HG03060 (cell line): ENCODE results near the gene ANAPC7.
"Not testable (repeated sequence)": the region's sequence is repeated elsewhere in the genome, so short reads cannot be mapped to it uniquely, and the experiment has no call there.

Experiments used
- ATAC-seq: cut with Tn5 transposase; IDR thresholded peaks from one replicate; pipeline ENCODE4 v1.9.1; 2021; ENCODE audit warnings: low read depth, moderate number of reproducible peaks; ENCODE audit not compliant: unreplicated experiment

Gene ANAPC7

GRCh38 chr12:110378131-110378790 is 25.2 kb downstream of the ANAPC7 start:
- not testable (repeated sequence) for ATAC-seq

GRCh38 chr12:110373962-110374611 is 29.4 kb downstream of the ANAPC7 start:
- ATAC-seq = no peak

DNA sequence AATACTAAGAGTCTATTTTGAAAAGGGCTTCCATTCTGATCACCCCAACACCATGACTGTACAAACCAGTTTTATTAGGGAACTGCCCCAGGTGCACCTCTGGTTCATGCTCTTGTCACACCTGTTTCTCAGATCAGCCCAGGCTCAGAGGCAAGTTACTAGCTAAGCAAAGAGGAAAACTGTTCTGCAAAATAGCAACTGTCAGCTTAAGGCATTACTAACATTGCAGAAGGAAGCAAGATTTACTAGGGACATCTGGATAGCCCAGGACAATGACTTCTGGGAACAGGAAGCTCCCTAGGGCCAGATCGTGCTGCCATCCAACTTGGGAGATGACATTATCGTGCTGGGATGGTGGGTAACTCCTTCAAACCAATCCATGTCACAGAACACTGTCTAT is 30.1 kb downstream of the ANAPC7 start:
- no peak for ATAC-seq

DNA sequence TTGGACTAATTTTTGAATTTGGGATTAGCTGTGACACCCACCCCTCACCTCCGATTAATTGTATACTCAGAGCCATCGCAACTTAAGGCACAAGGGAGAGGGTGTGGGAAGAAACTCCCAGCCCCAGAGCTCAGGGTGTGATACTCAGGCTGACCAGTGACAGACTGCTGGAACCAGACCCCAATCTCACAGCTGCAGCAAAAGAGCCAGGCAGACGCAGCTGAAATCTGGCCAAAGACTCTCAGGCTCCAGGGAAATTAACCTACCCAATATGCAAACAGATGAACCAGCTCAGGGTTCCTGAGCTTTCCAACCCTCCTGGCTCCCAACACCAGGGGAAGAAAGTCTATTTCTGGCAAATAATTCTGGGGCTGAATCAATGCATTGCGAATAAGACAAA is 30.5 kb downstream of the ANAPC7 start:
- ATAC-seq = no peak

DNA sequence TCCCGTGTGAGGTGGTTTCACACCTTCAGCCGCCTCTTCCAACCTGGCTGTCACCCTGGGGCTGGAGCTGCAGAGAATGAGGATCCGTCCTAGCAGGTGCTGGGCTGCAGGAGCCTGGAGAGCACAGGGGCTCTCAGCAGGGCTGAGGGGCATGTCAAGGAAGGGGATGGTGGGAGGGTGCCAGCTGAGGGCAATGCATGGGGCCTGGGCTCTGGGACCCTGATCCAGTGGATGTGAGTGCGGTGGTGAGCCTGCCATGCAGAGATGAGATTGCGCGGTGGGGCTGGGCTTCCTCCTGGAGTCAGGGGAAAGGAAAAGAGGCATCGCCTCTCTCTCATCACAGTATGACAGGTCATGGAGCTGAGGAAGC is 31.5 kb downstream of the ANAPC7 start:
- ATAC-seq = no peak

- peak; percentile 56 for ATAC-seq
Observed at GRCh38 chr12:110371408-110372055, 32.0 kb downstream of the ANAPC7 start.

DNA sequence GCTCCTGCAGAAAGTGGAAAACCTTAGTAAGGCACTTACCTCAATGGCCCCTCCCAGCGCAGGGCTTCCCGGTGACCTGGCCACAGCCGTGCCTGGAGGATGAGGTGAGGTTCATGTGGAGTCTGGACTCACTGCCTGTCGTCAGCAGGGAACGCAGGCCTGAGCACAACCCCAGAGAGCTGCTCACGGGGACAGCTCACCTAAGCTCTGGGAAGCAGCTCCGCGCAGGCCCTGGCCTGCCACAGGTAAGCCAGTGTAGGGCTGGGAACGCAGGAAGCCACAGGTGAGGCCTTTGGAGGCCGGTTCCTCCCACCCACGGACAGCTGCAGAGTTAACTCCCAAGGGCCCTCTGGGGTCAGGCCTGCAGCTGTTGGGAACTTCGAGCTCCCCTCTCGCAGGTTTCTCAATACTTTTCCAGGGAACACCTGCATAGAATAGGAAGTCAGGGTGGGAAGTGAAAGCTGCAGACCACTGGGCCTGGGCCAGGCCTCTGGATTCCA is 32.7 kb downstream of the ANAPC7 start:
- ATAC-seq = no peak

GRCh38 chr12:110369992-110370391 is 33.5 kb downstream of the ANAPC7 start:
- no peak for ATAC-seq

DNA sequence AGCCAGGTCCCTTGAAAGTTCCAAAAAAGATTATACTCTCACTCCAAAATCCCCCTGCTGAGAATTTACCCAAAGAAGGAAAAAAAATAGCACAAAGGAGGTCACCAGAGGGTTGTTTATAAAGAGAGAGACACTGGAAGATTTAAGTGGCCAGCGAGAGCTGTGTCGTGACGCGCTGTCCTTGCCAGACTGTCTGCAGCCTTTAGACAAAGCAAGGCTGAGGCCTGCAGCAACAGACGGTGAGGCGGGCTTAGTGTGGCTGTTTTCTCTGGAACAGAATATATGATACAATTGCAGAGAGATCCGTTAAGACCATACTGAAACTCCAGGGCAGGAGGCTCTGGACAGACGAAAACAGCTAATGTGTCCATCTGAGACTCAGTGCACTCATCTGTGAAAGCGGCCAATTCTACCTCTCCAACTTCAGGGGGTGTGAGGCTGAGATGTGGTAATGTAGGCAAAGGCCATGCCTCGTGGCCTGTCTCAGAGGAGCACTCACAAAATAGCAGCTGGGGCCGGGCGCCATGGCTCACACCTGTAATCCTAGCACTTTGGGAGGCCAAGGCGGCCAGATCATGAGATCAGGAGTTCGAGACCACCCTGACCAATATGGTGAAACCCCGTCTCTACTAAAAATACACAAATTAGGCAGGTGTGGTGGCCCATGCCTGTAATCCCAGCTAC is 36.2 kb downstream of the ANAPC7 start:
- no peak for ATAC-seq

DNA sequence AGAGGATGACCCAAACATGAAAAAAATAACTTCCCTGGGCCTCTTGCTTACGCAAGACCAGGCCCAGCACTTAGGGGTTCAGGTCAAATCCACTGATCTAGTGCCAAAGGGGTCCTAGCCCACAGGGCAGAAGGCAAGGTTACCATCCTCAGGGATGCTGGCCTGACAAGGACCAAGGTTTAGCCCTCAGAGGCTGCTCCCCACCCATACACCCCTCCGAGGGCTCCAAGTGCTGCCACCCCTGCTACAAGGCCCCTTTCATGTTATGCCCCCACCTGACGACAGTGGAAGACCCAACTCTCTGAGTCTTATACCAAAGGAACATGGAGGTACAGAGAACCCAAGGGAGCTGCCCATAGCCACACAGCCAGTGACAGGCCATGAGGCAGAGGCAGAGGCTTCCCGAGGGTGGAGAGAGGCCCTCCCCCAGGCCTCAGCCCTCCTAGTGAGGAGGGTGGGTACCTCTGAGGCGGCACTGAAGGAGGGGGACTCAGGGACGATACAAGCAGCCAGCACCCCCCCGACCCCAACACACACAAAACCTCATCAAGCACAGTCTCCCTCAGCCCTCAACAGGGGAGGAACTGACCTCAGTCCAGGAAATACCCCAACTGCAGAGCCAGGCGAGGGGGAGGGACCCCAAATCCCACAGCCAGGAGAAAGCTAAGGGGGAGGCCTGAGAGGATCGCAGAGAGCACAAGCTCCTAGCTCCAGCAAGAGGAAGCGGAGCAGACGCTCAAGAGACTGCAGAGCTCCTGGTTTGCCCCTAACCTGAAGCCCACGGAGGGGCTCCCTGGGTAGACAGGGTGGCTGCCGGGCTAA is 37.0 kb downstream of the ANAPC7 start:
- ATAC-seq = no peak

DNA sequence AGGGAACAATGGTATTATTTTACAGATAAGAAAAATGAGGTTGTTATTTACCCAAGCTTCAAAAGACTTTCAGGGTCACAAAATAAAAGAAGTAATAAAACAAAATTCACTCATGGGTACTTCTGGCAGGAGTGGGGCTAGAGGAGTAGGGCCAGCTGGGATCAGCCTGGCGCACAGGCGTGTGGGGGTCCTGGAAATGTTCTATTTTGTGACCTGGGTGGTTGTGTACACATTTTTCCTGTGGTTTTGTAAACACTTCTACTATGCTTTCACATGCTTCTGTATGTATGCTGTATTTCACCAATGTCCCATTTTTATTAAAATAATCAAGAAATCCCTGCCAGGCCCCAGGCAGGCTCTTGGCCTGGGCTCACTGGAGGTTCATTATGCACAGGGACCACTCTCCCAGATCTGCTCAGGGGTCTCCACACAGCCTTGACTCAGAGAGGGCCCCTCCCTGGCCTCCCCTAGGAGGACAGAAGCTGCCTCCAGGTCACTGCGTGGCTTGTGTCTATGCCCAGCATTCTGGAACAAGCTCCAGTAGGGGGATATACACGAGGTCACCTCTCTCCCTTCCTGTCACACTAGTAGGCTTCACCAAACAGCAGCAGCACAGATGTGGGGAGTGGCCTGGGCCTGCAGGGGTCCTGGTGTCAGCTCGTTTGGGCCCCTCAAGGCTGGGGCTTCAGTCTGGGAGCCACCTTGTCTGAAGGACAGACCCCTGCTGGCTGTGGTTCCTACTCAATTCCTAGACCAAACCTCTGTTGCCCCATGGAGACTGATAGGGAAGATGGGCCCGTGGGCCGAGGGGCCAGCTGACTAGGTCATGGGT is 37.8 kb downstream of the ANAPC7 start:
- ATAC-seq = no peak

DNA sequence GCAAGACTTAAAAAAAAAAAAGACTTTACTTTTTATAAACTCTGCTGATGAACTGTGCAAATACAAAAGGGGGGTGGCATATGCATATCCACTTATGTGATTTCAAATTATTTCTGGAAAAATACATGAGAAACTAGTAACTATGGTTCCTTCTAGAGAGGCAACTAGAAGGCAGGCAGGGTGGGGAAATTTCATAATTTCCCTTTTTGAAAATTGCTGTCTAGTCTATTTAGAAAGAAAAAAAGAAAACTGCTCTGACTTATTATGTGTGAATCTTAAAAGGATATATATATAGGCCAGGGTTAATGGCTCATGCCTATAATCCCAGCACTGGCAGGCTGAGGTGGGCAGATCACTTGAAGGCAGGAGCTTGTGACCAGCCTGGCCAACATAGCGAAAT is 42.3 kb downstream of the ANAPC7 start:
- ATAC-seq = no peak

- ATAC-seq = not testable (repeated sequence)
Observed at GRCh38 chr12:110358384-110359097, 45.0 kb downstream of the ANAPC7 start.

GRCh38 chr12:110355073-110355472 is 48.4 kb downstream of the ANAPC7 start:
- no peak for ATAC-seq

DNA sequence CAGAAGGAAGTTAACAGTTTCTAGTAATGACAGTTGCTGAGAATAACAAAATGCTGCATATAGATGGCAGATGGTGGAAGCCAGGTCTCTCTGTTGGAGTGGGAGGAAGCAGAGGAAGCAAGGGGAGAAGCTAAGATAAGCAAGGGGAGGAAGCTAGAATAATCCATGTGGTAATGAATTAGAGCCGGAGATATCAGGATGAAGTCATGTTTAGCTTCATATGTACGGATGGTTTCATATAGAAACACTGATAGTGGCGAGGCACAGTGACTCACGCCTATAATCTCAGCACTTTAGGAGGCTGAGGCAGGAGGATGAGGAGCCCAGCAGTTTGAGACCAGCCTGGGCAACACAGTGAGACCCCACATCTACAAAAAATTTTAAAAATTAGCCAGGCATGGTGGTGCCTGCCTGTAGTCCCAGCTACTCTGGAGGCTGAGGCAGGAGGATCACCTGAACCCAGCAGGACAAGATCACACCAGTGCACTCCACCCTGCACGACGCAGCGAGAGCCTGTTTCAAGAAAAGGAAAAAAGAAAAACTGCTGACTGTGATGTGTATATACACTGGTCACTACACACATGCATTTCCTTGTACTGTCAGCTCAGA is 49.2 kb downstream of the ANAPC7 start:
- ATAC-seq = no peak

GRCh38 chr12:110353211-110353965 is 50.1 kb downstream of the ANAPC7 start:
- ATAC-seq = no peak

DNA sequence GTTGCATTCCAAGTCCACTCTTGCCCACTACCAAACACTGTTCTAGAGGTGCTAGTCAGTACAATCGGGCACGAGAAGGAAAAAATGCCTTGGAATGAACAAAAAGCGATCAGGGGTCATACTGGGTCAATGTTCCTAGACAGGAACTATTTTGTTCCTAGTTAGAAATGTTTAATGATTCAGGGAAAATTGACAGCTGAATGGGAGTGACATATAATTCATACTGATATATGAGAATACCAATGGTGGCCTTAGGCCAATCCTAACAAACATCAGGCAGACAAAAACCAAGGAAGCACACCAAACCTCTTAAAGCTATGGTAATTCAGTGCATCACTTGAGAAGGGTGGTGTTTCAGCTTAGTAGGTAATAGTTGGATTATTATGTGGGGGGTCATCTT is 51.1 kb downstream of the ANAPC7 start:
- no peak for ATAC-seq

- no peak for ATAC-seq
Observed at GRCh38 chr12:110351119-110351518, 52.4 kb downstream of the ANAPC7 start.
